ENCODE results near the gene IMMP2L.

GRCh38 chr7:111343017-111343416, 219.3 kb downstream of the IMMP2L start:
- no peak for TF ChIP-seq ZNF232 (CRISPR knock-in tag; IDR thresholded peaks at IDR 0.05; ENCODE audit: borderline replicate concordance)
- no peak for TF ChIP-seq POLR2AphosphoS5 (IDR thresholded peaks at IDR 0.05; ENCODE audit: low read depth, low read length)

Measured in HepG2 (cell line).